GM21528 (cell line): Measurements from ENCODE around the gene SLAMF9.

Source experiments
- ATAC-seq: cut with Tn5 transposase; IDR thresholded peaks from one replicate; pipeline ENCODE4 v1.9.1; 2021; ENCODE audit warnings: mild to moderate bottlenecking, moderate library complexity; ENCODE audit not compliant: unreplicated experiment, low FRiP score

Gene SLAMF9

DNA sequence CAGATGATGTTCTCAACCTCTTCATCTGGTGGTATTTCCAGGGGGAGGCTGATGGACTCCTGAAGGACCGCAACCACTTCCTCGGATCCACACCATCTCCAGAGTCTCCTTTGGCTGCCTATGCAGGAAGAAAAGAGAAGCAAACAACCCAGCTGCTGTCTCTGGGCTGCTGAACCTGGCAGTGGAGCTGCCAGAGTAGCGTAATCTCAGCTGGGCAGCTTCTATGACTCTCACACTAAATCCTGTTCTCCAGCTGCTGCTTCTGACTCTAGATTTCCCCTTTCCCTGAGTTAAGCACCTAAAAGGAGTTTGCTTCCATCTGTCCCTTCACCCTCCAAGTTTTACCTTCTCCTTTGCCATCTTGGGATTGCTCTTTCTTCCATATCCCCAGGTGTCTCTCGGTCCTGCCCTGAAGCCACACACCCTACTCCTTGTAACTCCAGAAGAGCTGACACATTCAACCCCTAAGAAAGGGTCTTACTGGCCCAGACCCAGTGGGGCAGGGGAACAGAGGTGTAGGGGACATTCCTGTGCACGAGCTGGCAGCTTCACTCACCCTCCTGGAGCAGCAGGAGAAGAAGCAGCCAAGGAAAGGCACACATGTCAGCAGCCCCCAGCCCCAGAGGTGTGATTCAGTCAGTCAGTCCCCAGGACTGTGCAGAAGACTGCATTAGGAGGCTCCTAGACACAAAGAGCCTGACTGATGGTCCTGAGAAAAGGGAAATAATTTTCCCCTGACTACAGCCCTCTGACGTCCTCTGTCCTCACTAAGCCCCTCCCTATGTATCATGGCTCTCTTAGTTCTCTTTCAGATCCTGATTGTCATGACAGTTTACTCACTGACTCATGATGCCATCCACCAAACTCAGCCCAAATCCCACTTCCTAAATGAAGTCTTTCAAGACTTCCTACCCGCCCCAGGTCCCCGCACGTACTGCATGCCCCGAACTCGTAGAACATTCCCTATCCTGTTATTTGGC lies at the start of gene SLAMF9:
TSS of gene SLAMF9 (minus strand) at position 702 of the 980 bp plus-strand sequence. CDS start at position 602, 100 bp downstream.
- no peak for ATAC-seq

DNA sequence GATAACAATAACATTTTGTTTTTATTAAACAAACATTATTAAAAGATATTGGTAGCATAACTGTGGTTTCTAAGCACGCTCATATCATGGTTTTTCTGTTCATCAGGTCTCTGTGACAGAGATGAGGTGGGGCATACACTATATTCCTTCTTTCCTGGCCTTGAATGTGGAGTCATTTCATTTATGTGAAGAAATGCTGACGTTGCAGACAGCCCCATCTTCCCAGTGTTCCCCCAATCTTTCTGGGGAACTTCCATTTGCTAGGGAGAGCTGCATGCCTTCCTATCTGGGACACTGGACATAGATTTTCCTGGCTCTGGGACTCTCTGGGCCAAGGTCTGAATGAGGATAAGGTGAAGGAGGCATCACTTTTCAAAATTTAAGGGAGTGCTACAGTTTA lies 47.4 kb upstream of the SLAMF9 start:
- no peak for ATAC-seq

DNA sequence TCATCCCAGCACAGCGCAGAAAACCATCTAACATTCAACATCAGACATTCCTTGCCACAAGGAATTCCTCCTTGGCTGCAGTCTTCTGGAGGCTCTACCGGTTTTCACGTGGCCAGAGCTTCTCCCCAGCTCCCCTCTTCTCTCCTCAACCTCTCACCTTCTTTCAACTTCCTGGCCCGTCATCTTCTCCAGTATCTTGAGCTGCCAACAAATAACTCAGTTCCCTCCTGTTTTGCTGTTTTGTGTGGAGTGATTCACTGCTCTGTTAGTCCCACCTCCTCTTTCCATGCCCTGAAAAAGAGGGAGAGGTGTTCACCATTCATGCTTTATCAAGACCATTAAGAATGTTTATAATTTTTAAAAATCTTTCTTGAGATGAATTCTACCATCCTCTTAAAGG lies 45.2 kb upstream of the SLAMF9 start:
- ATAC-seq: no peak

DNA sequence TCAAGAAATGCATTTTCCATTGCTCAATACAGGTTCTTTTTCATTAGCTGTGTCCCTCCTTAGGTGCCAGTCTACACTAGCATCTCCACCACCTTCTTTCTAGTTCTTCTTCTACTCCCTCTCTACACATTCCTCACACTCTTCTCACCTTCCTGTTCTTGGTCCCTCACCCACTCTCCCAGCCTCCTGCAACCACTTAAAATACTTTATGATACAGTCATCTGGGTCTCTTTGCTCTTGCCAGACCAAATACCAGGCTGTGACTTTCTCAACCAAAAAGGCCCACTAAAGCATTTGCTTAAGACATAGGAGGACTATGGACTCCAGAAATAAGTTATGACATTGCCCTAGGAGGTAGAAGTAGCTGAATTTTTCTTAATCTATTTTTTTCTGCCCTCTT lies 42.6 kb upstream of the SLAMF9 start:
- ATAC-seq: no peak

DNA sequence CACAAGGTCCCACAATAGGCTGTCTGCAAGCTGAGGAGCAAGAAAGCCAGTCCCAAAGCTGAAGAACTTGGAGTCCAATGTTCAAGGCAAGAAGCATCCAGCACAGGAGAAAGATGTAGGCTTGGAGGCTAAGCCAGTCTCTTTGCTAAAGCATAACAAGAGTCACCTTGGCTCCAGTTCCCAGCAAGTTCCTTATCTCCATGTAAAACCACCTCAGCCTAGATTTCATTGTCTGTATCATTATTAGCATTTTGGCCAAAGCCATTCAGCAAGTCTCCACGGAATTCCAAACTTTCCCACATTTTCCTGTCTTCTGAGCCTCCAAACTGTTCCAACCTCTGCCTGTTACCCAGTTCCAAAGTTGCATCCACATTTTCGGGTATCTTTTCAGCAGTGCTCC lies 40.9 kb upstream of the SLAMF9 start:
- no peak for ATAC-seq

DNA sequence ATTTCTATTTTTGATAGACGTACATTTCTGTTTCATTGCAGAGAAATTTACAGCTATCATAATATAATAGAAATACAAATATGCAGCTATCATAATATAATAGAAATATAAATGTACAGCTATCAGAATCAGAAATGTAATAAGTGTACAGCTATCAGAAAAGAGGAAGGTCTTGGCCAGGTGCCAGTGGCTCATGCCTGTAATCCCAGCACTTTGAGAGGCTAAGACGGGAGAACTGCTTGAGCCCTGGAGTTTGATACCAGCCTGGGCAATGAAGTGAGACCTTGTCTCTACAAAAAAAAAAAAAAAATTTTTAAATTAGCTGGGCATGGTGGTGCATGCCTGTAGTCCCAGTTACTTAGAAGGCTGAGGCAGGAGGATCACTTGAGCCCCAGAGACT lies 39.9 kb upstream of the SLAMF9 start:
- ATAC-seq: no peak

DNA sequence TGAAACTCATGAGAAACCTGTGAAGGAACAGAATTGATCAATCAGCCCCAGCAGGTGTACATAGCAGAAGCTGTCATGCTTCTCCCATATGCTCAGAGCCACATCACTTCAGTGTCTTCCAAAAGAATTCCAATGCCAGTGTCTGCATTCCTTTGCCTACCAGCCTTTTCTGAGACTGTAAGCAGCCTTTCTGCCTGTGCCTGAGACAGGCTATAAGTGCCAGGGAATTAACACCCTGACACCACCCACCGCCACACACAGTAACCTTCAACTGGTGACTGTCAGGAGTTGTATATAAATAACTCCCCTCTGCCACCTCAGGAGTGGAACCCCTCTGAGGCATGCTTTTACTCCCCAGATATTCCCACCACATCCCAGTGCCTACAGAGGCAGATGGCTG lies 38.1 kb upstream of the SLAMF9 start:
- no peak for ATAC-seq

DNA sequence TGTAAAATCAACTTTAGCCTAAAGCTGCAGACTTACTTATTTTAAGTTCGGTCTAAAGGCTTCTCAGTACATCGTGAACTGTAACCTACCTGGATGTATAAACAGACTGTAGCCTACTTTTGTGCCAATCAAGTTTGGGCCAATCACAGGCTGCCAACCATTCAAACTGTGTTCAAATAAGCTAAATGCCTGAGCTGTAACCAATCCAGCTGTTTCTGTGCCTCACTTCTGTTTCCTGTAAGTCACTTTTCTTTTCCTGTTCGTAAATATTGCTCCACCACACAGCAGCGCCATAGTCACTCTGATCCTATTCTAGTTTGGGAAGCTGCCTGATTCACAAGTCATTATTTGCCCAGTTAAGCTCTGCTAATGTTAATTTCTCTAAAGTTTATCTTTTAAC lies 37.5 kb upstream of the SLAMF9 start:
- ATAC-seq: no peak

DNA sequence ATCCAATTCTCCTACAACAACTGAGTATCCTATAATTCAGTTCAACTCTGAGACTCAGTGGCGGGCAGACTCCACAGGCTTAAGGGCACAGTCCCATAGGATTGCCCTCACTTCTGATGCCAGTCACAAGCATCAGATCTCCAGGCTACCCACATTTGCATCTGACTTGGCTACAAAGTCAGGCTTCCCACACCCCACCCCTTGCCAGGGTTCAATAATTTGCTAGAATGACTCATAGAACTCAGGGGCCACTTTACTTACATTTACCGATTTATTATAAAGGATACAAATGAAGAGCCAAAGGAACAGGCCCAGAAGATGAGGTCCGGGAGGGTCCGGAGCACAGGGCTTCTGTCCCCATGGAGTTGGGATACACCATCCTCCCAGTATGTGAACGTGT lies 36.0 kb upstream of the SLAMF9 start:
- no peak for ATAC-seq

DNA sequence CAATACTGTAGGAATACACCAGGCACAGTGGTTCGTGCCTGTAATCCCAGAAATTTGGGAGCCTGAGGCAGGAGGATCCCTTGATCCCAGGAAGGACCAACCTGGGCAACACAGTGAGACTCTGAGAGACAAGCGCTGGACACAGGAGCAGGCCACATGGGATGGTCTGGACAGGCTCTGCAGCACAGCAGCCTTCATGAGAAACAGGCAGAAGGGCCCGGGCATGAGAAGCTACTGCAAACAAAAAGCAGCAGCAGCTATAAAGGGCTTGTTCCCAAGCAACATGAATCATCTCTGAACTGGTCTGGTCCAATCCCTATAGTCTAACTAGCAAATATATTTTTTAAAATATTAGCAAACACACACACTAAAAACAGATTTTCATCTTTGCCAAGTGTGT lies 35.5 kb upstream of the SLAMF9 start:
- ATAC-seq: no peak

DNA sequence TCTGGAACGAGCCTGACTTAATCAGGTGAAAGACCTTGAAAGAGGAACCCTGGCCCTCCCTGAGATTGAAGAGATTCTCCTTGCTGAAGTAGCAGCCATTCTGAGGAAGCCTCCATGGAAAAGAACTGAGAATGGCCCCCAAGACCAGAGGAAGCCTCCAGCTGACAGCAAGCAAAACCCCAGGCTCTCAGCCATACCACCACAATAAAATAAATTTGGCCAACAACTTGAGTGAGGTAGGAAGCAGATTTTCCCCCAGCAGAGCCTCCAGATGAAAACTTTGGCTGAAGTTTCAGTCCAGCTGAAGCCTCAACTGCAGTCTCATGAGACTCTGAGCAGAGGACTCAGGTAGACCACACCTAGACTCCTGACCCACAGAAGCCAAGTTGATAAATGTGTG lies 34.0 kb upstream of the SLAMF9 start:
- no peak for ATAC-seq

DNA sequence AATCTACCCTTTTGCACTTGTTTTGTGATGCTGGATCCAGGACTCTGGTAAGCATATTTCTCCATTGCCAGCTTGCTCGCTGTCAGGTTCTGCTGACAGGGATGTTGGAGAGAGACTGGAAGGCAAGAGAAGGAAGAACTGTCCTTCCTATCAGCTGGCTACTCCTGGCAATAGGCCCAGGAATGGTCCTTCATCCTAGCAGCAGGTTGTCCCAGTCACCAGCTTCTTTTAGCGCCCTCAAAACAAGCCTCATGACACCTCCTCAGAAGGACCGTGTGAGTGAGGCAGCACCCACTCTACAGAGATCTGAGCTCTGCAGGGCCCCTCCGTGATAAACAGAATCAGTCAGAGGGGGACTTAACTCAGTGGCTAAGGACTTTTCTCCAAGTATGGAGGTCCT lies 33.1 kb upstream of the SLAMF9 start:
- ATAC-seq: no peak

DNA sequence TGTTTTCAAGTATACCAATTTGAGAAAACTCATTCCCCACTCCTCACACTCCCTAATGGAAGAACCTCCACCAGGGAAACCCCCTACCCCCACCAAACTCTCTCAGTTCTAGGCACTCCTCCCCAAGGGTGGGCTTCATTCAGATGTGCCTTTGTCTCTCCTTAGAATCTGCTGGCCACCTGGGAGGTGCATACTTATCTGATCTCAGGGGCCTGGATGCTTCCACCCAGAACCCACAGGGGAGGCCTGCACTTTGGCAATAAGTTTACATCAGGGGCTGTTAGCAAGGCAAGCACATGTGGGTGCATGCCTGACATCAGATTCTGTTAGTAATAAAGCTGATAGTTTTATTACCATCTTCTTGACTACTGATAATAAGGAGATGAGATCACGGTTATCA lies 32.5 kb upstream of the SLAMF9 start:
- no peak for ATAC-seq

DNA sequence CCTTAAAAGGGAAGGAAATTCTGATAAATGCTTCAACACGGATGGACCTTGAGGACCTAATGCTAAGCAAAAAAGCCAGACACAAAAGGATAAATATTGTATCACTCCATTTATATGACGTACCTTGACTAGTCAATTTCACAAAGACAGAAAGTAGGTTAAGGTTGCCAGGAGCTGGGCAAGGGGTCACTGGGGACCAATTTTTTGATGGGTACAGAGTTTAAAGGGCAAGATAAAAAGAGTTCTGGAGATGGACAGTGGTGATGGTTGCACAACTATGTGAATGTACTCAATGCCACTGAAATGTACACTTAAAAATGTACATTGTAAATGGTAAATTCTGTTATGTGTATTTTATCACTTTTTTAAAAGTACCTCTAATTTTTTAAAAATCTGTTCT lies 32.1 kb upstream of the SLAMF9 start:
- no peak for ATAC-seq

DNA sequence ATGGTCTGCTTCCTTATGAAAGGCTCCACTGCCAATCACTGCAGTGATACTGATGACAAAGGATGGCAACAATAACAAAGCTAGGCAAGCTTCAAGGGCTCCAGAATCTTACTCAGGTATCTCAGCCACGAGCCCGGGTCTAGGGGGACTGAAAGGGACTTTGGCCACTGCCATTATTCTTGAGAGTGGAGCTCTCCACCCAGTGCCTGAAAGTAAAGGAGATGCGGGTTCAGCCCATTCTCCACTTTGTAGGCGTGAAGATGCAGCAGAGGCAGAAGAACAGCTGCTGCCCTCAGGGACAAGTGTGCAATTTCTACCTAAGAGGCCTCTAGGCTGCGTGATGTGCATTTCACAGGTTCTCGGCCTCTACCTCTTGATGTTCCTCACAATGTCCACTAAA lies 31.4 kb upstream of the SLAMF9 start:
- ATAC-seq: no peak

DNA sequence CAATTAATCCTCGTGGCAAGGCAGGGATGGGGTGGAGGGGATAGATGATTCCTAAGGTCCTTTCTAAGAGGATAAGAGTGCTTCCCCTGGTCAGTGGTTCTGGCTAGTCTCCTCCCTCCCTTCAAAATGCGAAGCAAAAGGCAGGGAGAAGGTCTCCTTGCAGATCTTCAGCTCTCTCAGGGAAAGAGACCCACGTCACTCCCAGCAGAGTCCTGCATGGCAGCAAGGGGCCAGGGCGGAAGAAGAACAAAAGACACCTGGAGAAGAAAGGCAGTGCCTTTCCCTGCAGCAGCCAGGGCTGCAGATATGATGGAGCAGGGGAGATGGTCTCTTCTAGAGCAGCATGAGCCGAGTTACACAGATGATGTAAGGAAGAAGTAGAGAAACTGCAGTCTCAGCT lies 29.6 kb upstream of the SLAMF9 start:
- no peak for ATAC-seq

DNA sequence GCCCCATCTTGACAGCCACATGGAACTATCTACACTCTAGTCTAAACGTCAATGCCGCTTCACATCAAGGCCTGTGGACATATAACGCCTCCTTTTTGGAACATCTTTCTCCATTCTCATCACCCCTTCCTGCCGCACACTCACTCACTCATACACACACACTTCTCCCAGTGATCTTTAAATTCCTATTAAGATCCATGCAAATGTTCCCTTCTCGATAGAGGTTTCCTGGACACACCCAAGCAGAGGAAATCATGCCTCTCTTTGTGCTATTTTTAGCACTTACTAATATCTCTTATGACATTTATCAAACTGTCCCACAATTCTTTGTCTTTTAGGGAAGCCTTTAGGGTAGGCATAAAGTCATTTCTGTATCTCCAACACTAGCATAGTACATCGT lies 28.2 kb upstream of the SLAMF9 start:
- no peak for ATAC-seq

DNA sequence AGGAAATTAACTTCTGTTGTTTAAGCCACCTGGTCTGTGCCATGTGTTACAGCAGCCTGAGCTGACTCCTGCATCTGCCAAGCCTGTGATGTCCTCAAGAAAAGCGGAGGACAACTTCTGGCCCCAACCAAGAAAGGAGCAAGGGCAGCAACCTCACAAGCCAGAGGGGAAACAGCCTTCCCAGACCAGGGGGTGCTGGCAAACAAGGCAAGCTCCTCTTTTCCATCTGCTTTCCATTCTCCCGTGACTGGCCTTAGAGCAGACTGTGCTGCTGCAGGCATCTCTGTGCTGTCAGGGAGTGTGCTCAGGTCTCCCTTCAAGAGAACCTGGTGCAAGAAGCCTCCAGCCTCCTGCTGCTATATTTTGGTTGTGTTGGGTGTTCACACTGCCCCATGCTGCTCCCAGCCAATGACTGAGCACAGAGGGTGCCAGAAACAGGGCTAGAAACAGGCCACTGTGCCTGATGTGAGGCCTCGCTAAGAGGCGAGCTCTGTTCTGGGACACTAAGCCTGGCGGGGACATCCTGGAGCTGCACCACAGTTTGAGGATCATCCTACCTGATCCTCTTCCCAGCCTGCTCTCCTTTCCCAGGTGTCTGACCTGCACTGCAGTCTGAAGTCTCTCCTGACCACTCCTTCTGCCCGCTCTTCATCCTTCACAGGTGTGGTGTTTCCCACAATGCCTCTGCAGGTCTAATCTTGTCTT lies 27.5 kb upstream of the SLAMF9 start:
- ATAC-seq: no peak

DNA sequence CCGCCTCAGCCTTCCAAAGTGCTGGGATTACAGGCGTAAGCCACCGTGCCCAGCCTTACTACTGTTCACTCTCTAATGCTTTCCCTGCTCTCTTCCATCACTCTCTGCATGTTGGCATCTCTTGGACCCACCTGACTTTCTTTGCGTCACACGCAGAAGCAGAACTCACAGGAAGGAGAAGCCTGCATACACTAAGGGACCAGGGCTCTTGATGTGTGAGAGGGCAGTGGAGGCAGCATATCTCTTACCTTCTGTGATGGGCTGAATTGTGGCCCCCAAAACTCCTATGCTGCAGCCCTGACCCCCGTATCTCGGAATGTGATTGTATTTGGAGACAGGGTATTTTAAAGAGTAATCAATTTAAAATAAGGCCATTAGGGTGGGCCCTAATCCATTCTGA lies 26.7 kb upstream of the SLAMF9 start:
- ATAC-seq: no peak

DNA sequence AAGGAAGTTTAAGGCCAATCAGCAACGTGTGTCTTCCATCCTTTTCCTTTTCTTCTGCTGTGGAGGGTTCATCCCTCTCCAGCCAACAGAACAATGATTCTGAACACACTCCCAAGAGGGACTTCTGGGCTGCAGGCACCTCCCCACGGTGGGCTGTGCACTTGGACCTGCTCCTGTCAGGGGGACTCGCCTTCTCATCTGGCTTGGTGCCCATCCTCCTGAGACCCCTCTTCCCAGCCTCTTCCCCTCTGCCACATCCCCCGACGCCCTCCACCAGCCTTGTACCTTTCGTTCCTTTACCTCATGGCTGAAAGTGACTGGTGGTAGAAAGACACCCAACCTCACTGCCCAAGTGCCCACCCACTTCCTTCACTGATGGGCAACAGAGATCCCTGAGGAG lies 26.0 kb upstream of the SLAMF9 start:
- ATAC-seq: no peak

DNA sequence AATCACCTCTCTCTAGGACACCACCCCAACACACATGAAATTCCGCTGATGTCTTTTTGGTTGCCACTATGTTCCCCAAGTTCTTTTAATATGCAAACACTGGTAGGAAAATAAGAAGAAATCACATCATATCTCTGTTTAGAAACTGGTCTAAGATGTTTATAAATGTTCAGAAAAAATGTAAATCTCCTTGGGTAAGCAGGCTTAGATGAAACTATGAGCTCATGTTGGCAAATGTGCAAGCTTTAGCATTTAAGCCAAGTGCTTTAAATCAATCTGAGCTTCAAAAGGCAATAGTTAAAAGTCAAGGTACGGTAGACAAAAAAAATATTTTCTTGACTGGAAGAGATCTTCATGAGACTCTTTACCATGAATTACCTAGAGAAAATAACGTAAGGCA lies 25.2 kb upstream of the SLAMF9 start:
- no peak for ATAC-seq

DNA sequence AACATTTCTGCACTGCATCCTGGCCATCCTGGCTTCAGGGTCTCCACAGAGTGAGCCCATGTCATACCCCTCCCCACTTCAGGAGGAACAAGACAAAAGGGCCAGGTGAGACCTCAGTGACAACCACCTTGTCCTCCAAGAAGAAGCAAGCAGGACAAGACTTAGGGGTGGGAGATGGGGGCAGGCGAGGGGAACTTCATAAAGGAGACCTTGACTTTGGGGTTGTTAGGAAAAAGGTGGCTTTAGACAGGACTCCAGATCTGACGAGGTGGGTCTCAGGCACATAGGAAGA lies 24.0 kb upstream of the SLAMF9 start:
- no peak for ATAC-seq
